ENCODE measurements around the gene ULBP2.
"Not testable (repeated sequence)": the region's sequence is repeated elsewhere in the genome, so short reads cannot be mapped to it uniquely, and the experiment has no call there.

Gene ULBP2

GRCh38 chr6:149965194-149966020 is 23.6 kb downstream of the ULBP2 start:
- H3K27me3 ChIP-seq (ENCODE audit: control insufficient read depth in 3 of 3, insufficient read depth in 3 of 3, low read depth in 1 of 3, low read length in 3 of 3), result peaks cover 15 to 96% (median 61%) of the 10 kb centered on the region in 3 experiments
- peak overlapping the region; percentile 79 for H3K9ac ChIP-seq (ENCODE audit: low read depth, low read length, poor library complexity)
- no CpG with 5 or more reads among the region's 38 CpGs for WGBS, 2 donors (ENCODE audit: extremely low coverage in 2 of 2, insufficient read length in 2 of 2, insufficient replicate concordance in 1 of 2)

GRCh38 chr6:149966319-149966718 is 24.5 kb downstream of the ULBP2 start:
- not testable (repeated sequence) for H3K23ac ChIP-seq (ENCODE audit: low read depth, low read length, poor library complexity); H3K79me1 ChIP-seq (ENCODE audit: low read depth, low read length); H4K8ac ChIP-seq (ENCODE audit: low read depth, low read length); H2AK5ac ChIP-seq (ENCODE audit: low read depth, low read length); H3K14ac ChIP-seq (ENCODE audit: low read length); H3K9ac ChIP-seq (ENCODE audit: low read depth, low read length, poor library complexity); H2BK120ac ChIP-seq (ENCODE audit: low read depth, low read length); H2BK15ac ChIP-seq (ENCODE audit: low read length); H3K4ac ChIP-seq (ENCODE audit: low read length); H3K4me1 ChIP-seq (ENCODE audit: control insufficient read depth in 2 of 2, insufficient read depth in 1 of 2, low read depth in 1 of 2, low read length in 2 of 2); H2BK12ac ChIP-seq (ENCODE audit: low read length); DNase-seq (ENCODE audit: low spot score); H3K36me3 ChIP-seq (replicated peaks in 1 of 2; ENCODE audit: control insufficient read depth in 2 of 2, insufficient read depth in 2 of 2, low read length in 2 of 2); H4K91ac ChIP-seq (ENCODE audit: low read depth, low read length, poor library complexity); H3K27ac ChIP-seq (replicated peaks; ENCODE audit: low read length); H2BK5ac ChIP-seq (ENCODE audit: low read length); H3K4me2 ChIP-seq (ENCODE audit: insufficient read depth, low read length, poor library complexity, severe bottlenecking); H3K9me3 ChIP-seq (replicated peaks in 1 of 2; ENCODE audit: control insufficient read depth in 2 of 2, insufficient read depth in 1 of 2, low read depth in 1 of 2, low read length in 2 of 2); H3K18ac ChIP-seq (ENCODE audit: low read length); H2AFZ ChIP-seq (ENCODE audit: low read length); H3K4me3 ChIP-seq (ENCODE audit: low read length in 2 of 2)
- H3K27me3 ChIP-seq (ENCODE audit: control insufficient read depth in 3 of 3, insufficient read depth in 3 of 3, low read depth in 1 of 3, low read length in 3 of 3), result peaks cover 15 to 87% (median 58%) of the 10 kb centered on the region in 3 experiments
- WGBS, 2 donors (ENCODE audit: extremely low coverage in 2 of 2, insufficient read length in 2 of 2, insufficient replicate concordance in 1 of 2), result no CpG with 5 or more reads among the region's 2 CpGs

More at GRCh38 chr6:149965194-149966020, 23.6 kb downstream of the ULBP2 start:
- H3K23ac ChIP-seq (ENCODE audit: low read depth, low read length, poor library complexity), result no peak overlapping the region
- H2BK12ac ChIP-seq (ENCODE audit: low read length), result no peak overlapping the region
- no peak overlapping the region for H4K8ac ChIP-seq (ENCODE audit: low read depth, low read length)
- DNase-seq (ENCODE audit: low spot score), result no peak
- H4K91ac ChIP-seq (ENCODE audit: low read depth, low read length, poor library complexity), result no peak overlapping the region
- H3K14ac ChIP-seq (ENCODE audit: low read length), result no peak overlapping the region
- H3K9me3 ChIP-seq (replicated peaks in 1 of 2; ENCODE audit: control insufficient read depth in 2 of 2, insufficient read depth in 1 of 2, low read depth in 1 of 2, low read length in 2 of 2), result no peaks in the 10 kb centered on the region
- peak overlapping the region; percentile 92 for H3K18ac ChIP-seq (ENCODE audit: low read length)
- no peak overlapping the region for H3K27ac ChIP-seq (replicated peaks; ENCODE audit: low read length)
- no peak overlapping the region for H3K4ac ChIP-seq (ENCODE audit: low read length)
- H3K79me1 ChIP-seq (ENCODE audit: low read depth, low read length), result no peaks in the 10 kb centered on the region
- H2BK120ac ChIP-seq (ENCODE audit: low read depth, low read length), result no peak overlapping the region
- H2AFZ ChIP-seq (ENCODE audit: low read length), result peak overlapping the region; percentile 96
- no peak overlapping the region for H2BK5ac ChIP-seq (ENCODE audit: low read length)
- H3K4me2 ChIP-seq (ENCODE audit: insufficient read depth, low read length, poor library complexity, severe bottlenecking), result peak overlapping the region; percentile 90
- H3K4me1 ChIP-seq (ENCODE audit: control insufficient read depth in 2 of 2, insufficient read depth in 1 of 2, low read depth in 1 of 2, low read length in 2 of 2), result peaks cover 8 to 10% of the 10 kb centered on the region in 2 donors
- peak overlapping the region; percentile 50 to 83 for H3K4me3 ChIP-seq (ENCODE audit: low read length in 2 of 2)
- no peak overlapping the region for H2AK5ac ChIP-seq (ENCODE audit: low read depth, low read length)
- H3K36me3 ChIP-seq (replicated peaks in 1 of 2; ENCODE audit: control insufficient read depth in 2 of 2, insufficient read depth in 2 of 2, low read length in 2 of 2), result no peaks in the 10 kb centered on the region
- no peak overlapping the region for H2BK15ac ChIP-seq (ENCODE audit: low read length)

GRCh38 chr6:149967591-149967990 is 25.8 kb downstream of the ULBP2 start:
- WGBS, 2 donors (ENCODE audit: extremely low coverage in 2 of 2, insufficient read length in 2 of 2, insufficient replicate concordance in 1 of 2), result no CpG with 5 or more reads among the region's 4 CpGs
- H3K36me3 ChIP-seq (replicated peaks in 1 of 2; ENCODE audit: control insufficient read depth in 2 of 2, insufficient read depth in 2 of 2, low read length in 2 of 2), result no peaks in the 10 kb centered on the region
- H3K4me1 ChIP-seq (ENCODE audit: control insufficient read depth in 2 of 2, insufficient read depth in 1 of 2, low read depth in 1 of 2, low read length in 2 of 2), result peaks cover 8 to 10% of the 10 kb centered on the region in 2 donors
- no peak overlapping the region for H3K4me2 ChIP-seq (ENCODE audit: insufficient read depth, low read length, poor library complexity, severe bottlenecking)
- H2BK5ac ChIP-seq (ENCODE audit: low read length), result no peak overlapping the region
- H3K27ac ChIP-seq (replicated peaks; ENCODE audit: low read length), result no peak overlapping the region
- H2BK120ac ChIP-seq (ENCODE audit: low read depth, low read length), result no peak overlapping the region
- no peak overlapping the region for H2BK15ac ChIP-seq (ENCODE audit: low read length)
- no peak overlapping the region for H3K4me3 ChIP-seq (ENCODE audit: low read length in 2 of 2)
- H3K18ac ChIP-seq (ENCODE audit: low read length), result no peak overlapping the region
- H3K9me3 ChIP-seq (replicated peaks in 1 of 2; ENCODE audit: control insufficient read depth in 2 of 2, insufficient read depth in 1 of 2, low read depth in 1 of 2, low read length in 2 of 2), result no peaks in the 10 kb centered on the region
- H3K4ac ChIP-seq (ENCODE audit: low read length), result no peak overlapping the region
- no peak overlapping the region for H3K23ac ChIP-seq (ENCODE audit: low read depth, low read length, poor library complexity)
- no peaks in the 10 kb centered on the region for H3K79me1 ChIP-seq (ENCODE audit: low read depth, low read length)
- no peak for DNase-seq (ENCODE audit: low spot score)
- no peak overlapping the region for H2BK12ac ChIP-seq (ENCODE audit: low read length)
- no peak overlapping the region for H3K9ac ChIP-seq (ENCODE audit: low read depth, low read length, poor library complexity)
- H2AK5ac ChIP-seq (ENCODE audit: low read depth, low read length), result no peak overlapping the region
- no peak overlapping the region for H4K91ac ChIP-seq (ENCODE audit: low read depth, low read length, poor library complexity)
- no peak overlapping the region for H3K14ac ChIP-seq (ENCODE audit: low read length)
- H2AFZ ChIP-seq (ENCODE audit: low read length), result no peak overlapping the region
- no peak overlapping the region for H4K8ac ChIP-seq (ENCODE audit: low read depth, low read length)
- peaks cover 15 to 76% (median 51%) of the 10 kb centered on the region in 3 experiments for H3K27me3 ChIP-seq (ENCODE audit: control insufficient read depth in 3 of 3, insufficient read depth in 3 of 3, low read depth in 1 of 3, low read length in 3 of 3)

GRCh38 chr6:149967999-149968398 is 26.2 kb downstream of the ULBP2 start:
- not testable (repeated sequence) for H3K4ac ChIP-seq (ENCODE audit: low read length); H3K4me1 ChIP-seq (ENCODE audit: control insufficient read depth in 2 of 2, insufficient read depth in 1 of 2, low read depth in 1 of 2, low read length in 2 of 2); H3K27ac ChIP-seq (replicated peaks; ENCODE audit: low read length); H3K79me1 ChIP-seq (ENCODE audit: low read depth, low read length); H2AFZ ChIP-seq (ENCODE audit: low read length); H2BK15ac ChIP-seq (ENCODE audit: low read length); H2BK5ac ChIP-seq (ENCODE audit: low read length); H2AK5ac ChIP-seq (ENCODE audit: low read depth, low read length); H3K36me3 ChIP-seq (replicated peaks in 1 of 2; ENCODE audit: control insufficient read depth in 2 of 2, insufficient read depth in 2 of 2, low read length in 2 of 2); H3K9me3 ChIP-seq (replicated peaks in 1 of 2; ENCODE audit: control insufficient read depth in 2 of 2, insufficient read depth in 1 of 2, low read depth in 1 of 2, low read length in 2 of 2); H2BK12ac ChIP-seq (ENCODE audit: low read length); H3K23ac ChIP-seq (ENCODE audit: low read depth, low read length, poor library complexity); H3K4me3 ChIP-seq (ENCODE audit: low read length in 2 of 2); H3K4me2 ChIP-seq (ENCODE audit: insufficient read depth, low read length, poor library complexity, severe bottlenecking); H4K91ac ChIP-seq (ENCODE audit: low read depth, low read length, poor library complexity); H2BK120ac ChIP-seq (ENCODE audit: low read depth, low read length); DNase-seq (ENCODE audit: low spot score); H3K18ac ChIP-seq (ENCODE audit: low read length); H4K8ac ChIP-seq (ENCODE audit: low read depth, low read length); H3K9ac ChIP-seq (ENCODE audit: low read depth, low read length, poor library complexity)
- peaks cover 15 to 73% (median 47%) of the 10 kb centered on the region in 3 experiments for H3K27me3 ChIP-seq (ENCODE audit: control insufficient read depth in 3 of 3, insufficient read depth in 3 of 3, low read depth in 1 of 3, low read length in 3 of 3)
- no CpG with 5 or more reads among the region's 2 CpGs for WGBS, 2 donors (ENCODE audit: extremely low coverage in 2 of 2, insufficient read length in 2 of 2, insufficient replicate concordance in 1 of 2)
- H3K14ac ChIP-seq (ENCODE audit: low read length), result peak overlapping the region; percentile 60
